GM12864 (cell line): ENCODE measurements around the gene TRIP11.

Experiments
- DNase-seq: peaks from one replicate; pipeline ENCODE4 v3.0.0-alpha.2; 2011; ENCODE audit warnings: low read depth
- H3K4me3 ChIP-seq: 2 replicates; pipeline ENCODE4 v1.5.1; 2011; ENCODE audit warnings: mild to moderate bottlenecking, low read depth, low read length, control low read depth
- CTCF ChIP-seq: IDR thresholded peaks from 2 replicates; pipeline ENCODE4 v1.5.1; 2011; ENCODE audit warnings: low read depth, mild to moderate bottlenecking, moderate library complexity, low read length, control low read depth, inconsistent platforms; ENCODE audit errors: missing control alignments

TRIP11 gene

DNA sequence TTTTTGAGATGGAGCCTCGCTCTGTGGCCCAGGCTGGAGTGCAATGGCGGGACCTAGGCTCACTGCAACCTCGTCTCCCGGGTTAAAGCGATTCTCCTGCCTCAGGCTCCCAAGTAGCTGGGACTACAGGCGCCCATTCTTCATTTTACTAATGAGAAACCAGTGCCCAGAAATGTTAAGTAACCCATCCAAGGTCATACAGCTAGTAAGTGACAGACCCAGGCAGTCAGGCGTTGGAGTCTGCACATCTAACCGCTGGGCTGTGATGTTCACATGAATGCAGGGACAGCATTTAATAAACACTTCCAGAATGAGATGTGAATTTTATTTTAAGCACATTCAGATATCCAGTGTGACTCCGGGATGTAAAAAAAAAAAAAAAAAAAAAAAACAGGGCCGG lies 1.3 kb upstream of the TRIP11 start:
- no peak for DNase-seq
- peak overlapping the region; percentile 98 for H3K4me3 ChIP-seq
- no peak for TF ChIP-seq CTCF

GRCh38 chr14:92040431-92041051 lies 682 bp upstream of the TRIP11 start:
- no peak for TF ChIP-seq CTCF
- peak overlapping the region; percentile 98 for H3K4me3 ChIP-seq
- DNase-seq, result peak; percentile 50

DNA sequence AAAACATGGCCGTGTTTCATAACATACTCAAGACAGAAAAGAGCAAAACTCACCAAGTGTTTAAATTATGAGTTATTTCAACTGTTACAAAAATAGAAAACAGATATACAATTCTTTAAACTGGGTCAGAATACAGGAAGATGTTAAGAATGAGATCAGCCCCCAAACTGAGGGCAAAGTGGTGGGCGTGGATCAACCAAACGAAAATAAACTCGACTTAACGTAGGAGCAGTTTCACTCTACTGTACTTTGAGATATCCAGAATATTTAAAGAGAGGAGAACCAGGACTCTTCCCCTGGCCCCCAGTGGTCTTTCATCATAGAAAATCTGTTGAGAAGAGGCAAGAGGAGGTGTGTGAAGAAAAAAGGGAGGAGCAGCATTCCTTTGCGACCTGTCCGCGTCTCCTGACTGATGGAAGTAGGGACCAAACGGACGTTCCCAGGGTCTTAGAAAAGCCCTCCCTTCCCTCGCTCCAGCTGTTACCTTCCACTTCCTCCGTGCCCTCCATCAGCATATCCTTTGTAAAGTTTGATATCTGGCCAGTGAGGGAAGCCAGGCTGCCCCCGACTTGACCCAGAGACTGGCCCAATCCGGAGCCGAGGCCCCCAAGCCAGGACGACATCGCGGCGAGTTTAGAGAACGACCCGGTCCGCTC lies 668 bp downstream of the TRIP11 start:
- peak overlapping the region; percentile 98 for H3K4me3 ChIP-seq
- DNase-seq, result no peak
- no peak for TF ChIP-seq CTCF

- TF ChIP-seq CTCF, result no peak
- peak overlapping the region; percentile 98 for H3K4me3 ChIP-seq
- DNase-seq, result no peak
Observed at GRCh38 chr14:92037989-92038388, 1.9 kb downstream of the TRIP11 start.

GRCh38 chr14:92035890-92036289 lies 4.0 kb downstream of the TRIP11 start:
- TF ChIP-seq CTCF, result no peak
- DNase-seq, result no peak
- H3K4me3 ChIP-seq, result no peak overlapping the region

DNA sequence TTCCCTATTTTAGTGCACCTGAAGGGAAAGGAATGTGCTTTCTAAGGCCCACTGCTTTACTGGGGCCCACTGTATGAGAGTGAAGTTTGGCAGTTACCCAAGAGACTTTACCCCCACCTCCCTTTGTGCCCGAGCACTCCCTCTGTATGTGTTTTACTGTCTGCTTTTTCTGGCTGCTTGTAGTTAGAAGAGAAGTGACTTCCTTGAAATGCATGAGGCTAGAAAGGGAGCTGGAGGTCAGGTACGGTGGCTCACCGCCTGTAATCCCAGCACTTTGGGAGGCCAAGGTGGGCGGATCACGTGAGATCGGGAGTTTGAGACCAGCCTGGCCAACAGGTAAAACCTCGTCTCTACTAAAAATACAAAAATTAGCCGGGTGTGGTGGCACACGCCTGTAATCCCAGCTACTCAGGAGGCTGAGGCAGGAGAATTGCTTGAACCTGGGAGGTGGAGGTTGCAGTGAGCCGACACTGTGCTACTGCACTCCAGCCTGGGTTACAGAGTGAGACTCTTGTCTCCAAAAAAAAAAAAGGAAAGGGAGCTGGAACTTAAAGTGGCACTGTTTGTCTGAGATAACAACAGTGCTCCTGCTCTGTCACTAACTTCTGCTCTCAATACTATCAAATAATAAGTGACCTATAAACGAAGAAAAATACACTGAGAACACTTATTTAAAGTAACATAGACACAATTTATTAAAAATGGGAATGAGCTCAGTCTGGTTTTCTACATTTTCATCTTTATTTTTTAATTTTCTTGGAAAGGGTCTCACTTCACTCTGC lies 5.8 kb downstream of the TRIP11 start:
- H3K4me3 ChIP-seq, result no peak overlapping the region
- no peak for TF ChIP-seq CTCF
- DNase-seq, result no peak
